Ureter (tissue), 1 donor: ENCODE measurements around the gene ITGA1. TPM values are rescaled to one million over a fixed set of nuclear protein-coding genes. Genes with fewer than 3 reads are reported as not detected.
"Not testable (repeated sequence)": the region's sequence is repeated elsewhere in the genome, so short reads cannot be mapped to it uniquely, and the experiment has no call there.

Experiments
- DNase-seq: peaks from one replicate; pipeline ENCODE4 v3.0.0-alpha.2; 2020; ENCODE audit warnings: low spot score
- total RNA-seq: library from RNA; stranded (reverse); gene quantifications from one replicate; pipeline ENCODE4 v1.2.4, GENCODE V29; 2023
- donor health status: DM: yes; HTN: yes; CAD: no.

ITGA1 gene
- total RNA-seq, 1 donor from 2014 or later: 170 TPM

GRCh38 chr5:52800394-52801213 lies 12.9 kb downstream of the ITGA1 start:
- DNase-seq: peak; percentile 67

GRCh38 chr5:52801329-52801728 lies 13.6 kb downstream of the ITGA1 start:
- no peak for DNase-seq

GRCh38 chr5:52802272-52802973 lies 14.7 kb downstream of the ITGA1 start:
- no peak for DNase-seq

GRCh38 chr5:52802974-52803336 lies 15.2 kb downstream of the ITGA1 start:
- DNase-seq: no peak

GRCh38 chr5:52804387-52804791 lies 16.7 kb downstream of the ITGA1 start:
- DNase-seq: no peak

- DNase-seq: no peak
These were observed 17.3 kb downstream of the ITGA1 start for GRCh38 chr5:52804981-52805380.

- DNase-seq: no peak
These were observed 17.9 kb downstream of the ITGA1 start for GRCh38 chr5:52805615-52806014.

- no peak for DNase-seq
These were observed 19.3 kb downstream of the ITGA1 start for GRCh38 chr5:52807037-52807436.

GRCh38 chr5:52807723-52808122 lies 20.0 kb downstream of the ITGA1 start:
- no peak for DNase-seq

- no peak for DNase-seq
These were observed 20.7 kb downstream of the ITGA1 start for GRCh38 chr5:52808316-52808901.

GRCh38 chr5:52809884-52810283 lies 22.2 kb downstream of the ITGA1 start:
- no peak for DNase-seq

GRCh38 chr5:52810426-52810825 lies 22.7 kb downstream of the ITGA1 start:
- no peak for DNase-seq

GRCh38 chr5:52811067-52811749 lies 23.5 kb downstream of the ITGA1 start:
- no peak for DNase-seq

GRCh38 chr5:52814352-52815148 lies 26.8 kb downstream of the ITGA1 start:
- DNase-seq: no peak

GRCh38 chr5:52817818-52818217 lies 30.1 kb downstream of the ITGA1 start:
- DNase-seq: no peak

- DNase-seq: no peak
These were observed 30.6 kb downstream of the ITGA1 start for GRCh38 chr5:52818360-52818759.

- DNase-seq: not testable (repeated sequence)
These were observed 31.1 kb downstream of the ITGA1 start for GRCh38 chr5:52818807-52819206.

- DNase-seq: no peak
These were observed 34.2 kb downstream of the ITGA1 start for GRCh38 chr5:52821901-52822300.

- DNase-seq: no peak
These were observed 34.7 kb downstream of the ITGA1 start for GRCh38 chr5:52822437-52822836.

GRCh38 chr5:52824827-52825226 lies 37.1 kb downstream of the ITGA1 start:
- no peak for DNase-seq

GRCh38 chr5:52825826-52826225 lies 38.1 kb downstream of the ITGA1 start:
- DNase-seq: no peak
